CD4-positive, CD25-positive, alpha-beta regulatory T cell (primary cell): ENCODE measurements around the gene HNRNPA2B1. TPM values are rescaled to one million over a fixed set of nuclear protein-coding genes. Genes with fewer than 3 reads are reported as not detected.

Source experiments
- ATAC-seq, 2 donors: fragments of 150-1000 bp; cut with Tn5 transposase; one replicate each; pipeline ENCODE4 v1.10.0; 2021; ENCODE audit warnings: low read depth in 2 of 2, moderate number of reproducible peaks in 2 of 2, moderate library complexity in 1 of 2
- DNase-seq, 3 donors: peaks; one replicate each; pipeline versions ENCODE4 v3.0.0 to v3.0.0-alpha.2; 2012 to 2022; ENCODE audit warnings: mixed read lengths in 1 of 3
- H3K27ac ChIP-seq: one replicate; pipeline ENCODE4 v1.7.0; 2013; ENCODE audit warnings: mild to moderate bottlenecking, low read length; ENCODE audit not compliant: insufficient read depth, poor library complexity, severe bottlenecking
- H3K27me3 ChIP-seq: one replicate; pipeline ENCODE4 v1.7.0; 2013; ENCODE audit warnings: low read length; ENCODE audit not compliant: control insufficient read depth, insufficient read depth
- H3K36me3 ChIP-seq: one replicate; pipeline ENCODE4 v1.7.0; 2013; ENCODE audit warnings: mild to moderate bottlenecking, low read length, moderate library complexity; ENCODE audit not compliant: control insufficient read depth, insufficient read depth
- H3K4me1 ChIP-seq: 2 replicates; pipeline ENCODE4 v1.7.0; 2013; ENCODE audit warnings: mild to moderate bottlenecking, low read length; ENCODE audit not compliant: insufficient read depth, control insufficient read depth, poor library complexity, severe bottlenecking
- H3K4me3 ChIP-seq: one replicate; pipeline ENCODE4 v1.7.0; 2013; ENCODE audit warnings: low read depth, mild to moderate bottlenecking, low read length, moderate library complexity
- H3K9me3 ChIP-seq, 2 experiments: 1 replicate in 1 of 2; 2 replicates in 1 of 2; pipeline ENCODE4 v1.7.0; 2013; ENCODE audit warnings: low read length in 2 of 2, mild to moderate bottlenecking in 1 of 2, moderate library complexity in 1 of 2; ENCODE audit not compliant: control insufficient read depth in 2 of 2
- H3K27ac Mint-ChIP-seq, 3 donors: one replicate each; pipeline ENCODE4 v1.8.0; 2020 to 2022; ENCODE audit warnings: mild to moderate bottlenecking in 3 of 3, mixed read lengths in 3 of 3, moderate library complexity in 2 of 3
- H3K27me3 Mint-ChIP-seq: one replicate; pipeline ENCODE4 v1.8.0; 2022; ENCODE audit warnings: mild to moderate bottlenecking, mixed read lengths
- H3K36me3 Mint-ChIP-seq: one replicate; pipeline ENCODE4 v1.8.0; 2020; ENCODE audit warnings: mixed read lengths
- H3K4me1 Mint-ChIP-seq, 4 donors: one replicate each; pipeline ENCODE4 v1.8.0; 2020 to 2022; ENCODE audit warnings: mixed read lengths in 4 of 4, mild to moderate bottlenecking in 1 of 4
- H3K4me3 Mint-ChIP-seq, 4 donors: one replicate each; pipeline ENCODE4 v1.8.0; 2020 to 2022; ENCODE audit warnings: mild to moderate bottlenecking in 4 of 4, mixed read lengths in 4 of 4, moderate library complexity in 3 of 4
- H3K9me3 Mint-ChIP-seq, 7 donors: one replicate each; pipeline ENCODE4 v1.8.0; 2020 to 2022; ENCODE audit warnings: mixed read lengths in 7 of 7, mild to moderate bottlenecking in 3 of 7, moderate library complexity in 2 of 7
- polyA plus RNA-seq, 4 donors: library from polyadenylated mRNA; unstranded; fragments of 300-500 nt; fragmentation: Illumina TruSeq; gene quantifications; one replicate each; pipeline ENCODE4 v1.2.3, GENCODE V29; 2021
- total RNA-seq: library from RNA; stranded (reverse); gene quantifications from one replicate; pipeline ENCODE4 v1.2.3, GENCODE V29; 2022

Gene HNRNPA2B1
- 465 TPM for total RNA-seq
- 100 to 1,000 TPM; 506 to 541 (median 520) TPM for polyA plus RNA-seq

DNA sequence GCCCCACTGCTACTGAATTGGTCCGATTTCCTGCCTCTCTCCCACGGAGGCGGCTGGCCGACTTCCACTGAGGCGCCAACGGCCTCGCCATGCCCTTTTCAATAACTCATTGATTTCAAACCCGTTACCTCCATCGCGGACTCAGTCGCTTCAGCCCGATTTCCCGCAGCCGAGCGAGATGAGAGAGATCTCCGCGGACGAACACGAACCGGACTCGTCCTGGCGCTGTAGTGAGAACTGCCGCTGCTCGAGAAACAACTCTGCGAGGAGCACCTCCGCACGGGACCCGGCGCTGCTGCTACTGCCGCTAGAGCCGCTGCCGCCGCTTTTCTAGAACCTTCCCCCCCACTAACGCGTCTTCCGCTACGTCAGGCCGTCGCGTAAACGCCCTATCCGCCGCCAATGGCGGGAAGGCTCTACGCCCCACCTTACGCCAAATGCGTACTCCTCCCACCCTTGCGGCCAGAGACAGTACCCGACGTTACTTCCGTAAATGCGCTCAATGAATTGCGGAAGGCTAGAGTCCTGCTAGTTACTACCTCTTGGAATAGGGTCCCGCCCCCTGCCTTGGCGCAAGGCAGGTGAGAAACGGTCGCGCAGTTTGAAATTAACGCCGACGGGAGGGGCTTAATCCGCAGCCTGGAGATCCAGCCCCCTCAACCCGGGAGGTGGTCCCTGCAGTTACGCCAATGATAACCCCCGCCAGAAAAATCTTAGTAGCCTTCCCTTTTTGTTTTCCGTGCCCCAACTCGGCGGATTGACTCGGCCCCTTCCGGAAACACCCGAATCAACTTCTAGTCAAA, at the start of gene HNRNPA2B1:
HNRNPA2B1 (minus strand) TSS at position 303 of the 803 bp plus-strand sequence; CDS start at position 134, 169 bp downstream.
- peaks cover 27% of the 10 kb centered on the region for H3K36me3 ChIP-seq
- H3K9me3 ChIP-seq: no peaks in the 10 kb centered on the region
- DNase-seq (peak; percentile 96 to 99 (median 99)), ATAC-seq (peak; percentile 70 to 71)
- H3K27me3 ChIP-seq: no peaks in the 10 kb centered on the region
- H3K4me3 ChIP-seq: peak within 1 kb of the TSS; percentile 100
- Mint-ChIP-seq H3K4me3 (peak within 1 kb of the TSS; percentile 99 to 100 (median 100)), H3K27me3 (peaks cover 21% of the 10 kb centered on the region), H3K36me3 (peaks cover 51% of the 10 kb centered on the region), H3K27ac (peak within 1 kb of the TSS; percentile 98 to 100 (median 100)), H3K4me1 (peaks cover 41 to 70% (median 47%) of the 10 kb centered on the region in 4 donors), H3K9me3 (peaks cover 0 to 8% (median 0%) of the 10 kb centered on the region in 7 donors)
- peaks cover 56% of the 10 kb centered on the region for H3K4me1 ChIP-seq
- H3K27ac ChIP-seq: peak within 1 kb of the TSS; percentile 99

DNA sequence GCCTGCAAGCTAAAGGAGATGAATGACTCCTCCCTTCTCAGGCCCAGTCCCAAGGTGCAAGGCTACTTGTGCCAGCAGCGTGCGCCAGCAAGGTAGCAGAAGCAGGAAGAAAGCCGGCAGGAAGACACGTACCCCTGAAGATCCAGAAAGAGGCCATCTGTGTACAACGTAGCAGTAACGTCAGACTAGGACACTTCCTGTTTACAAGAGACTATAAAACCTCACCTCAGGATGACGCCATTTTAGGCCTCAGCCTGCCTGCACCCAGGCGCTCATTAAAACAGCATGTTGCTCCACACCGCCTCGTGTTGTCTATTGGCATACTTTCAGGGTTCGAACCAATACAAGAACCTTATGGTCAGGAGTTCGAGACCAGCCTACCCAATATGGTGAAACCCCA, 49.7 kb upstream of the HNRNPA2B1 start:
- peaks cover 6% of the 10 kb centered on the region for H3K27me3 Mint-ChIP-seq
- no peaks in the 10 kb centered on the region for H3K9me3 ChIP-seq
- H3K4me1 ChIP-seq: no peaks in the 10 kb centered on the region
- no peaks in the 10 kb centered on the region for H3K36me3 ChIP-seq
- H3K4me1 Mint-ChIP-seq: no peaks in the 10 kb centered on the region
- H3K4me3 ChIP-seq: no peak overlapping the region
- ATAC-seq: no peak
- H3K27ac Mint-ChIP-seq: peak overlapping the region in 1 of 3 donors; percentile 8
- peaks cover 0 to under 1% (median 0%) of the 10 kb centered on the region in 7 donors for H3K9me3 Mint-ChIP-seq
- DNase-seq: peak in 1 of 3 donors; percentile 8
- H3K36me3 Mint-ChIP-seq: no peaks in the 10 kb centered on the region
- H3K4me3 Mint-ChIP-seq: no peak overlapping the region
- H3K27ac ChIP-seq: no peak overlapping the region
- no peaks in the 10 kb centered on the region for H3K27me3 ChIP-seq

DNA sequence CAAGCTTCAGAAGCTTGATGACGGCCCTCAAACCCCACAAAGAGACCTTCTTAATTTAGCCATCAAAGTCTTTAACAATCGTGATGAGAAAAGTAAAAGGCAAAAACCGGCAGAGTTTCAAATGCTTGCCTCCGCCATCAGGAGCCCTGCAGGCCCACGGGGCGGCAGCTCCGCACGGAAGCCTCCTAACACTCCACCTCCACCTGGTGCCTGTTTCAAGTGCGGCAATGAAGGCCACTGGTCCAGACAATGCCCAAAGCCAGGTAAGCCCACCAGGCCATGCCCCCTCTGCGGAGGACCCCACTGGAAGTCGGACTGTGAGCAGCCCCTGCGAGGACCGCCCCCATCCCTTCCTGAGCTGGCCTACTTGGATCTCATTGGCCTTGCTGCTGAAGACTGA, 44.6 kb upstream of the HNRNPA2B1 start:
- DNase-seq (no peak), ATAC-seq (no peak)
- H3K4me3 ChIP-seq: no peak overlapping the region
- H3K27ac ChIP-seq: no peak overlapping the region
- H3K27me3 ChIP-seq: peaks cover 2% of the 10 kb centered on the region
- H3K27me3 Mint-ChIP-seq: peaks cover 19% of the 10 kb centered on the region
- no peak overlapping the region for H3K4me3 Mint-ChIP-seq
- no peaks in the 10 kb centered on the region for H3K36me3 ChIP-seq
- no peaks in the 10 kb centered on the region for H3K9me3 ChIP-seq
- no peaks in the 10 kb centered on the region for H3K4me1 Mint-ChIP-seq
- H3K36me3 Mint-ChIP-seq: no peaks in the 10 kb centered on the region
- H3K9me3 Mint-ChIP-seq: no peaks in the 10 kb centered on the region
- no peak overlapping the region for H3K27ac Mint-ChIP-seq
- no peaks in the 10 kb centered on the region for H3K4me1 ChIP-seq

DNA sequence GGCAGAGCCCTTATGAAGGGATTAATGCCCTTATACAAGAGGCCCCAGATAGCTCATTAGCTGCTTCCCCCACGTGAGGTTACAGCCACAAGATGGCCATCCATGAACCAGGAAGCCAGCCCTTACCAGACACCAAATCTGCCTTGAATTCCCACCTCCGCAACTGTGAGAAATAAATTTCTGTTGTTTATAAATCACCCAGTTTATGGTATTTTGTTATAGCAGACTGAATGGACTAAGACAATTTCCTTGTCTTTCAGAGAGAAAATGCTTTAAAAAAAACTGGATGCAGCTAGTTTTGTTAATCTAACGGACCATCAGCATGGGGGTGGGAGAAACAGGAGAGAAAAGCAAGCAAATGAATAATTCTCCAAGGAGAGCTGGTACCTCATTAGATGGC, 37.5 kb upstream of the HNRNPA2B1 start:
- H3K4me3 Mint-ChIP-seq: no peak overlapping the region
- H3K27me3 Mint-ChIP-seq: peaks cover 41% of the 10 kb centered on the region
- ATAC-seq (no peak), DNase-seq (no peak)
- Histone ChIP-seq H3K36me3 (no peaks in the 10 kb centered on the region), H3K27ac (no peak overlapping the region), H3K9me3 (no peaks in the 10 kb centered on the region), H3K4me3 (no peak overlapping the region), H3K4me1 (no peaks in the 10 kb centered on the region), H3K27me3 (peaks cover 4% of the 10 kb centered on the region)
- H3K9me3 Mint-ChIP-seq: peaks cover 0 to 3% (median 0%) of the 10 kb centered on the region in 7 donors
- H3K36me3 Mint-ChIP-seq: no peaks in the 10 kb centered on the region
- H3K4me1 Mint-ChIP-seq: no peaks in the 10 kb centered on the region
- H3K27ac Mint-ChIP-seq: no peak overlapping the region

DNA sequence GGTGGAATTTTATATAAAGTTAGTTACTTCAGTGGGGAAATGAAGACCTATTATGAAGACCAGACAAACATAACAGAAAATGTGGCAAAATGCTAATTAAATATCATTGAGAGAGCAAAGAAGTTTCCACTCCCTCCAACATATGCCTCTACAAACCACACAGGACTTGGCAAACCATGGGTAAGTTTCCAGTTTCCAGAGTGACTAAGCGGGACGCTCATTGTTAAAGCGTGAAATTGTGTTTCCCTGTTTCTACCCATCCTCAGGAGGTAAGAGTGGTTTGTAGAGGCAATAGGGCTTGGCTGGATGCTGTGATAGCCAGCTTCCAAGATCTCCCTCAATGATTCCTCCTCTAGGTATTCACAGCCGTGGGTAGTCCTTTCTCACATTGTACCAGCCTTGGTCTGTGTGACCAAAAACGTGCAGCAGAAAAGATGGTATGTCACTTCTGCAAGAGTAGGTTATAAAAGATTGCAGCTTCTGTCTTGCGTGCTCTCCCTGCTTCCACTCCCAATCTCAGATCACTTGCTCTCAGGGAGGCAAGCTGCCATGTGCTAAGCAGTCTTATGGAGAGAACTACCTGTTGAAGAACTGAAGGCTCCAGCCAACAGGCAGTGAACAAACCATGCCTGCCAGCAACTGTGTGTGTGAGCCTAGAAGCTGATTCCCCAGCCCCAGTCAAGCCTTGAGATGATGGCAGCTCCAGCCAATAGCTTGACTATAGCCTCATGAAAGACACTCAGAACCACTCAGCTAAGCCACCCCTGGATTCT, 36.7 kb upstream of the HNRNPA2B1 start:
- Histone ChIP-seq H3K27ac (no peak overlapping the region), H3K36me3 (no peaks in the 10 kb centered on the region), H3K9me3 (no peaks in the 10 kb centered on the region), H3K27me3 (peaks cover 3% of the 10 kb centered on the region), H3K4me1 (no peaks in the 10 kb centered on the region), H3K4me3 (no peak overlapping the region)
- DNase-seq (no peak), ATAC-seq (no peak)
- peaks cover 41% of the 10 kb centered on the region for H3K27me3 Mint-ChIP-seq
- H3K4me1 Mint-ChIP-seq: no peaks in the 10 kb centered on the region
- H3K4me3 Mint-ChIP-seq: no peak overlapping the region
- H3K36me3 Mint-ChIP-seq: no peaks in the 10 kb centered on the region
- H3K27ac Mint-ChIP-seq: no peak overlapping the region
- peaks cover 0 to 3% (median 0%) of the 10 kb centered on the region in 7 donors for H3K9me3 Mint-ChIP-seq

DNA sequence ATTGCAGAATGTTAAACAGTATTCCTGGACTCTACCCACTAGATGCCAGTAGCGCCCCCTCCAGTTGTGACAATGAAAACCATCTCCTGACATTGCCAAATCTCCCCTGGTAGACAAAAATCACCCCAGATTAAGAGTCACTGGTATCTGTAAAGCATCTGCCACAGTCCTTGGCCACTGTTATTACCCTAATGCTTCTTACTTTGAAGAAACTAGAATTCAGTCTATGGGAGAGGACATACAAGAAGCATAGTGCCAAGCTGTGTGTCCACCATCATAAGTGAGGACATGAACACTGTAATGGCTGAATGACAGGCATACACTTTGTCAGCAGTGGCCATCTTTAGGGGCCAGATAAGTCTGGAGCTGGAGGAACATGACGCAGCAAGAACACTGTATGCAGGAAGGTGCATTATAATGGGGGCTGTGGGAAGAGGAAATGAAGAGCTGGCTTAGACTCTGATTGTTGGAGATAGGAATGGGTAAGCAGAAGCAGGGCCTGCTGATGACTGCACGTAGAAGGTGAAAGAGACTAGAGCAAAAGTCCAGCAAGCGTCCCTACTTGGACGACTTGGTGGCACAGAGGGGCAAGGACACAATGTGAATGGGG, 33.5 kb upstream of the HNRNPA2B1 start:
- H3K27ac ChIP-seq: no peak overlapping the region
- peaks cover 3% of the 10 kb centered on the region for H3K27me3 ChIP-seq
- ATAC-seq (no peak), DNase-seq (no peak)
- H3K4me1 Mint-ChIP-seq: no peaks in the 10 kb centered on the region
- H3K27me3 Mint-ChIP-seq: peaks cover 34% of the 10 kb centered on the region
- no peaks in the 10 kb centered on the region for H3K36me3 ChIP-seq
- no peaks in the 10 kb centered on the region for H3K4me1 ChIP-seq
- H3K4me3 ChIP-seq: no peak overlapping the region
- no peaks in the 10 kb centered on the region for H3K36me3 Mint-ChIP-seq
- no peaks in the 10 kb centered on the region for H3K9me3 ChIP-seq
- H3K9me3 Mint-ChIP-seq: peaks cover 0 to 3% (median 0%) of the 10 kb centered on the region in 7 donors
- no peak overlapping the region for H3K27ac Mint-ChIP-seq
- no peak overlapping the region for H3K4me3 Mint-ChIP-seq

DNA sequence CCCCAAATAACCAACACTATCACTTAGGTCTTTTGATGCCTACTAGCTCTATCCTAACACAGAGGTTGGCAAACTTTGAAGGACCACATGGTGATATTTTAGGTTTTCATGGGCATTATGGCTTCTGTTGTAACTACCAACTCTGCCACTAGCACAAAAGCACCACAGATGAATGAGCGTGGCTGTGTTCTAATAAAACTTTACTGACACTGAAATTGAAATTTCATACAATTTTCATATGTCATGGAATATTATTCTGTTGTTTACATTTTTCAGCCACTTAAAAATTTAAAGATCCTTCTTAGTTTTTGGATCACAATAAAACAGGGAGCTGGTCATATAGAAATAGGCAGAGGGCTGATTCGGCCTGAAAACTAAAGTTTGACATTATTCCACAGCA, 27.4 kb upstream of the HNRNPA2B1 start:
- Histone ChIP-seq H3K4me3 (no peak overlapping the region), H3K9me3 (no peaks in the 10 kb centered on the region), H3K36me3 (no peaks in the 10 kb centered on the region), H3K27ac (no peak overlapping the region), H3K4me1 (no peaks in the 10 kb centered on the region), H3K27me3 (peaks cover 5% of the 10 kb centered on the region)
- Mint-ChIP-seq H3K4me1 (no peaks in the 10 kb centered on the region), H3K4me3 (no peak overlapping the region), H3K27ac (no peak overlapping the region), H3K36me3 (no peaks in the 10 kb centered on the region), H3K9me3 (no peaks in the 10 kb centered on the region), H3K27me3 (peaks cover 25% of the 10 kb centered on the region)
- no peak for DNase-seq
- ATAC-seq: no peak
